ENCODE results near the gene TAS1R2. TPM values are rescaled to one million over a fixed set of nuclear protein-coding genes. Genes with fewer than 3 reads are reported as not detected.

TAS1R2 gene
- total and polyA plus RNA-seq, 2 of the 13 experiments (the other 11 are each of a cell fraction or from before 2014, with no cell fraction given): not detected

DNA sequence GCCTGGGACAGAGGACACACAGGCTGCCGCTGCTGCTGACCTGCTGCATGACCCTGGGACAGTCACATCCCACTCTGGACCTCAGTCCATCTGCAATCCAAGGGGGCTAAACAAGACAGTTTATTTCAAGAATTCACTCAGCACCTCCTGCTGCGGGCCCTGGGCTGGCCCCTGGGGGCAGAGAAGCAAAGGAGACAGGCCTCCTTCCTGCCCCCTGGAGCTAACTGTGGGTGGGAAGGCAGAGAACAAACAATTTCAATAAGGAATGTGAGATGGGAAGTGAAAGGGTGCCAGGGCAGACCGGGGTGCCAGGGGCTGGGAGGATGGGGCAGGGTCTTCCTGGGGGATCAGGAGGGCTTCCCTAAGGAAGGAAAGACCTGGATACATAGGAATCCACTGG lies 60.0 kb downstream of the TAS1R2 start:
- intact Hi-C loops (cut with micrococcal nuclease; ENCODE audit: unreplicated experiment): no loop called here
- H3K36me3 ChIP-seq (replicated peaks in 1 of 2; ENCODE audit: control insufficient read depth in 1 of 2, insufficient read depth in 2 of 2, low read length in 2 of 2): no peaks in the 10 kb centered on the region
- no peaks in the 10 kb centered on the region for H4K20me1 ChIP-seq (ENCODE audit: insufficient read depth, low read length)
- POLR2A ChIA-PET: no interaction called here
- peaks cover 11% of the 10 kb centered on the region; the same call in 1 of the 2 replicates for H3K4me1 ChIP-seq (ENCODE audit: insufficient read depth, low read length)
- in situ Hi-C loops (cut with HindIII; ENCODE audit: extremely low pct_ligation_motif_present, low pct_unique_long_range_greater_than_20kb): no loop called here
- no peak overlapping the region for H3K4me3 ChIP-seq (replicated peaks in 1 of 3; ENCODE audit: insufficient read depth in 1 of 3, low read depth in 2 of 3, low read length in 3 of 3)
- no peak for DNase-seq (ENCODE audit: low spot score)
- H3K79me2 ChIP-seq (ENCODE audit: insufficient read depth, low read length): no peaks in the 10 kb centered on the region
- no peak overlapping the region for H3K9ac ChIP-seq (ENCODE audit: insufficient read depth, low read depth, low read length)
- H3K9me3 ChIP-seq (ENCODE audit: low read length): no peaks in the 10 kb centered on the region
- no peak overlapping the region for H2AFZ ChIP-seq (ENCODE audit: low read length)
- CTCF ChIA-PET (ENCODE audit: low intra/inter-chr PET ratio, low total read pairs): no interaction called here
- TF ChIP-seq ZNF24 (IDR thresholded peaks at IDR 0.05): no peak
- TF ChIP-seq GATA4 (IDR thresholded peaks at IDR 0.05; ENCODE audit: borderline replicate concordance, low read depth): no peak
- no peak for TF ChIP-seq ARNT (IDR thresholded peaks at IDR 0.05)
- TF ChIP-seq, protein P1, sequence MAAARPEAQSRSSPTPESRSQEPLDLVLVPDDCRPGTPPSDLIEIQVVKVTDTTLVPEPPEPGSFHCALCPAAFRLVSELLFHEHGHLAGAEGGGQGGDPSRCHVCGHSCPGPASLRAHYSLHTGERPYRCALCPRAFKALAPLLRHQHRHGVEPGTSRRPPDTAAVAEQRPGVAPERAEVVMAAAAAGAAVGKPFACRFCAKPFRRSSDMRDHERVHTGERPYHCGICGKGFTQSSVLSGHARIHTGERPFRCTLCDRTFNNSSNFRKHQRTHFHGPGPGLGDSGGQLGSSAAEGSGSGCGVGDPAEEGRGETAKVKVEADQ (CRISPR knock-in tag; IDR thresholded peaks at IDR 0.05; ENCODE audit: borderline replicate concordance): no peak
- no peak for TF ChIP-seq ZC3H13 (CRISPR knock-in tag; IDR thresholded peaks at IDR 0.05)
- no peak for TF ChIP-seq YY1 (IDR thresholded peaks at IDR 0.05; ENCODE audit: insufficient read depth, insufficient replicate concordance, low read depth, low read length)
- no peak for TF ChIP-seq FOXC1 (CRISPR knock-in tag; IDR thresholded peaks at IDR 0.05; ENCODE audit: borderline replicate concordance)
- TF ChIP-seq, protein P2, sequence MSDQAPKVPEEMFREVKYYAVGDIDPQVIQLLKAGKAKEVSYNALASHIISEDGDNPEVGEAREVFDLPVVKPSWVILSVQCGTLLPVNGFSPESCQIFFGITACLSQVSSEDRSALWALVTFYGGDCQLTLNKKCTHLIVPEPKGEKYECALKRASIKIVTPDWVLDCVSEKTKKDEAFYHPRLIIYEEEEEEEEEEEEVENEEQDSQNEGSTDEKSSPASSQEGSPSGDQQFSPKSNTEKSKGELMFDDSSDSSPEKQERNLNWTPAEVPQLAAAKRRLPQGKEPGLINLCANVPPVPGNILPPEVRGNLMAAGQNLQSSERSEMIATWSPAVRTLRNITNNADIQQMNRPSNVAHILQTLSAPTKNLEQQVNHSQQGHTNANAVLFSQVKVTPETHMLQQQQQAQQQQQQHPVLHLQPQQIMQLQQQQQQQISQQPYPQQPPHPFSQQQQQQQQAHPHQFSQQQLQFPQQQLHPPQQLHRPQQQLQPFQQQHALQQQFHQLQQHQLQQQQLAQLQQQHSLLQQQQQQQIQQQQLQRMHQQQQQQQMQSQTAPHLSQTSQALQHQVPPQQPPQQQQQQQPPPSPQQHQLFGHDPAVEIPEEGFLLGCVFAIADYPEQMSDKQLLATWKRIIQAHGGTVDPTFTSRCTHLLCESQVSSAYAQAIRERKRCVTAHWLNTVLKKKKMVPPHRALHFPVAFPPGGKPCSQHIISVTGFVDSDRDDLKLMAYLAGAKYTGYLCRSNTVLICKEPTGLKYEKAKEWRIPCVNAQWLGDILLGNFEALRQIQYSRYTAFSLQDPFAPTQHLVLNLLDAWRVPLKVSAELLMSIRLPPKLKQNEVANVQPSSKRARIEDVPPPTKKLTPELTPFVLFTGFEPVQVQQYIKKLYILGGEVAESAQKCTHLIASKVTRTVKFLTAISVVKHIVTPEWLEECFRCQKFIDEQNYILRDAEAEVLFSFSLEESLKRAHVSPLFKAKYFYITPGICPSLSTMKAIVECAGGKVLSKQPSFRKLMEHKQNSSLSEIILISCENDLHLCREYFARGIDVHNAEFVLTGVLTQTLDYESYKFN (CRISPR knock-in tag; conservative IDR thresholded peaks at IDR 0.05): no peak
- TF ChIP-seq CBX1 (IDR thresholded peaks at IDR 0.05; ENCODE audit: low read depth): no peak
- H3K4me2 ChIP-seq (ENCODE audit: low read depth, low read length): no peak overlapping the region
- WGBS (ENCODE audit: low lambda C conversion rate): 0% methylated on average over 2 of the region's 3 CpGs
- BruUV-seq (replicated peaks): no TSS peak
- FAIRE-seq: no peak
- no peak overlapping the region for H3K27ac ChIP-seq (ENCODE audit: extremely low read length, insufficient read depth, low read length)
- H3K27me3 ChIP-seq (ENCODE audit: control insufficient read depth in 1 of 2, insufficient read depth in 2 of 2, low read length in 2 of 2): peaks cover 3 to 36% of the 10 kb centered on the region in 2 experiments; a peak in 3 of 5 replicates
- ATAC-seq: no peak

All from HepG2 (cell line).